Measurements from ENCODE around the gene RFTN1.

The RFTN1 gene

DNA sequence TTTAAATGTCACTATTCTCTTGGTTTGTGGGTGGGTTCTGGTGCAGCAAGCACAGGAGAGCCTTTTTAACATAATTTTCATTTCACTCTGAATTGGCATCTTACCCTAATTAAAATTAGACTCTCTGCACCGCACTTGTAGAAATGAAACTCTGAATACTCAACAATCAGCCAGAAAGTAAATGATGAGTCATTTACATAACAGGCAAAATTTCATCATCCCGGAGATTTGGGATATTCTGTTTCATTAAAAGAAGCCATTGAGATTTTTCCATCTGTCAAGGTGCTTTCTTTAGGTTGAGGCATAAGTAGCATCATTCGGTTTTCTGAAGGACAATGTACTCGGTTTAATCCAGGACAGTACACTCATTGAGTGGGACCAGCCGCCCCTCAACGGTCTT is 111.0 kb downstream of the RFTN1 start:
- TF ChIP-seq ESRRG (CRISPR knock-in tag; IDR thresholded peaks at IDR 0.05), result no peak
- no peak for TF ChIP-seq PATZ1 (CRISPR knock-in tag; IDR thresholded peaks at IDR 0.05; ENCODE audit: borderline replicate concordance)
- TF ChIP-seq, protein P1, sequence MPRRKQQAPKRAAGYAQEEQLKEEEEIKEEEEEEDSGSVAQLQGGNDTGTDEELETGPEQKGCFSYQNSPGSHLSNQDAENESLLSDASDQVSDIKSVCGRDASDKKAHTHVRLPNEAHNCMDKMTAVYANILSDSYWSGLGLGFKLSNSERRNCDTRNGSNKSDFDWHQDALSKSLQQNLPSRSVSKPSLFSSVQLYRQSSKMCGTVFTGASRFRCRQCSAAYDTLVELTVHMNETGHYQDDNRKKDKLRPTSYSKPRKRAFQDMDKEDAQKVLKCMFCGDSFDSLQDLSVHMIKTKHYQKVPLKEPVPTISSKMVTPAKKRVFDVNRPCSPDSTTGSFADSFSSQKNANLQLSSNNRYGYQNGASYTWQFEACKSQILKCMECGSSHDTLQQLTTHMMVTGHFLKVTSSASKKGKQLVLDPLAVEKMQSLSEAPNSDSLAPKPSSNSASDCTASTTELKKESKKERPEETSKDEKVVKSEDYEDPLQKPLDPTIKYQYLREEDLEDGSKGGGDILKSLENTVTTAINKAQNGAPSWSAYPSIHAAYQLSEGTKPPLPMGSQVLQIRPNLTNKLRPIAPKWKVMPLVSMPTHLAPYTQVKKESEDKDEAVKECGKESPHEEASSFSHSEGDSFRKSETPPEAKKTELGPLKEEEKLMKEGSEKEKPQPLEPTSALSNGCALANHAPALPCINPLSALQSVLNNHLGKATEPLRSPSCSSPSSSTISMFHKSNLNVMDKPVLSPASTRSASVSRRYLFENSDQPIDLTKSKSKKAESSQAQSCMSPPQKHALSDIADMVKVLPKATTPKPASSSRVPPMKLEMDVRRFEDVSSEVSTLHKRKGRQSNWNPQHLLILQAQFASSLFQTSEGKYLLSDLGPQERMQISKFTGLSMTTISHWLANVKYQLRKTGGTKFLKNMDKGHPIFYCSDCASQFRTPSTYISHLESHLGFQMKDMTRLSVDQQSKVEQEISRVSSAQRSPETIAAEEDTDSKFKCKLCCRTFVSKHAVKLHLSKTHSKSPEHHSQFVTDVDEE (CRISPR knock-in tag; IDR thresholded peaks at IDR 0.05), result no peak
- TF ChIP-seq GLIS3 (CRISPR knock-in tag; IDR thresholded peaks at IDR 0.05), result no peak
- TF ChIP-seq ARNTL (CRISPR knock-in tag; IDR thresholded peaks at IDR 0.05; ENCODE audit: borderline replicate concordance, low read depth), result no peak
- TF ChIP-seq, protein P2, sequence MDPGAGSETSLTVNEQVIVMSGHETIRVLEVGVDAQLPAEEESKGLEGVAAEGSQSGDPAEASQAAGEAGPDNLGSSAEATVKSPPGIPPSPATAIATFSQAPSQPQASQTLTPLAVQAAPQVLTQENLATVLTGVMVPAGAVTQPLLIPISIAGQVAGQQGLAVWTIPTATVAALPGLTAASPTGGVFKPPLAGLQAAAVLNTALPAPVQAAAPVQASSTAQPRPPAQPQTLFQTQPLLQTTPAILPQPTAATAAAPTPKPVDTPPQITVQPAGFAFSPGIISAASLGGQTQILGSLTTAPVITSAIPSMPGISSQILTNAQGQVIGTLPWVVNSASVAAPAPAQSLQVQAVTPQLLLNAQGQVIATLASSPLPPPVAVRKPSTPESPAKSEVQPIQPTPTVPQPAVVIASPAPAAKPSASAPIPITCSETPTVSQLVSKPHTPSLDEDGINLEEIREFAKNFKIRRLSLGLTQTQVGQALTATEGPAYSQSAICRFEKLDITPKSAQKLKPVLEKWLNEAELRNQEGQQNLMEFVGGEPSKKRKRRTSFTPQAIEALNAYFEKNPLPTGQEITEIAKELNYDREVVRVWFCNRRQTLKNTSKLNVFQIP (CRISPR knock-in tag; IDR thresholded peaks at IDR 0.05; ENCODE audit: borderline replicate concordance, low read depth), result no peak
- TF ChIP-seq PPARA (CRISPR knock-in tag; IDR thresholded peaks at IDR 0.05; ENCODE audit: borderline replicate concordance), result no peak
- TF ChIP-seq, protein P3, sequence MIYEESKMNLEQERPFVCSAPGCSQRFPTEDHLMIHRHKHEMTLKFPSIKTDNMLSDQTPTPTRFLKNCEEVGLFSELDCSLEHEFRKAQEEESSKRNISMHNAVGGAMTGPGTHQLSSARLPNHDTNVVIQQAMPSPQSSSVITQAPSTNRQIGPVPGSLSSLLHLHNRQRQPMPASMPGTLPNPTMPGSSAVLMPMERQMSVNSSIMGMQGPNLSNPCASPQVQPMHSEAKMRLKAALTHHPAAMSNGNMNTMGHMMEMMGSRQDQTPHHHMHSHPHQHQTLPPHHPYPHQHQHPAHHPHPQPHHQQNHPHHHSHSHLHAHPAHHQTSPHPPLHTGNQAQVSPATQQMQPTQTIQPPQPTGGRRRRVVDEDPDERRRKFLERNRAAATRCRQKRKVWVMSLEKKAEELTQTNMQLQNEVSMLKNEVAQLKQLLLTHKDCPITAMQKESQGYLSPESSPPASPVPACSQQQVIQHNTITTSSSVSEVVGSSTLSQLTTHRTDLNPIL (CRISPR knock-in tag; IDR thresholded peaks at IDR 0.05; ENCODE audit: low read depth), result no peak
- no peak for TF ChIP-seq ZC3H10 (CRISPR knock-in tag; IDR thresholded peaks at IDR 0.05)
- no peak for TF ChIP-seq TOX (CRISPR knock-in tag; IDR thresholded peaks at IDR 0.05; ENCODE audit: borderline replicate concordance)
- no peak for TF ChIP-seq BACH2 (CRISPR knock-in tag; IDR thresholded peaks at IDR 0.05; ENCODE audit: borderline replicate concordance)
- no peak for TF ChIP-seq OSR1 (CRISPR knock-in tag; IDR thresholded peaks at IDR 0.05)
- no peak for TF ChIP-seq ZNF8 (CRISPR knock-in tag; IDR thresholded peaks at IDR 0.05)
- no peak for TF ChIP-seq RARB (CRISPR knock-in tag; IDR thresholded peaks at IDR 0.05)
- no peak for TF ChIP-seq ISL1 (CRISPR knock-in tag; IDR thresholded peaks at IDR 0.05)
- no peak for TF ChIP-seq ZNF70 (CRISPR knock-in tag; IDR thresholded peaks at IDR 0.05)
- no peak for TF ChIP-seq CSDC2 (CRISPR knock-in tag; IDR thresholded peaks at IDR 0.05)
- TF ChIP-seq ZFP3 (CRISPR knock-in tag; IDR thresholded peaks at IDR 0.05), result no peak
- TF ChIP-seq CSRNP3 (CRISPR knock-in tag; IDR thresholded peaks at IDR 0.05), result no peak
- TF ChIP-seq ZNF565 (CRISPR knock-in tag; conservative IDR thresholded peaks at IDR 0.05; ENCODE audit: low read depth), result no peak
- ATAC-seq, result no peak

- no peak for ATAC-seq
- TF ChIP-seq TOX (CRISPR knock-in tag; IDR thresholded peaks at IDR 0.05; ENCODE audit: borderline replicate concordance), result no peak
- TF ChIP-seq GLIS3 (CRISPR knock-in tag; IDR thresholded peaks at IDR 0.05), result no peak
- TF ChIP-seq, protein P2 (CRISPR knock-in tag; IDR thresholded peaks at IDR 0.05; ENCODE audit: borderline replicate concordance, low read depth), result no peak
- TF ChIP-seq, protein P1 (CRISPR knock-in tag; IDR thresholded peaks at IDR 0.05), result no peak
- TF ChIP-seq RARB (CRISPR knock-in tag; IDR thresholded peaks at IDR 0.05), result no peak
- TF ChIP-seq BACH2 (CRISPR knock-in tag; IDR thresholded peaks at IDR 0.05; ENCODE audit: borderline replicate concordance), result no peak
- no peak for TF ChIP-seq PPARA (CRISPR knock-in tag; IDR thresholded peaks at IDR 0.05; ENCODE audit: borderline replicate concordance)
- no peak for TF ChIP-seq ZNF70 (CRISPR knock-in tag; IDR thresholded peaks at IDR 0.05)
- TF ChIP-seq ARNTL (CRISPR knock-in tag; IDR thresholded peaks at IDR 0.05; ENCODE audit: borderline replicate concordance, low read depth), result no peak
- TF ChIP-seq ISL1 (CRISPR knock-in tag; IDR thresholded peaks at IDR 0.05), result no peak
- TF ChIP-seq PATZ1 (CRISPR knock-in tag; IDR thresholded peaks at IDR 0.05; ENCODE audit: borderline replicate concordance), result no peak
- no peak for TF ChIP-seq SNAI2 (CRISPR knock-in tag; IDR thresholded peaks at IDR 0.05)
- TF ChIP-seq CSDC2 (CRISPR knock-in tag; IDR thresholded peaks at IDR 0.05), result no peak
Observed at GRCh38 chr3:16401273-16401672, 112.2 kb downstream of the RFTN1 start.
